ENCODE results near the gene ZMYM5.
"Not testable (repeated sequence)": the region's sequence is repeated elsewhere in the genome, so short reads cannot be mapped to it uniquely, and the experiment has no call there.

ZMYM5 gene

DNA sequence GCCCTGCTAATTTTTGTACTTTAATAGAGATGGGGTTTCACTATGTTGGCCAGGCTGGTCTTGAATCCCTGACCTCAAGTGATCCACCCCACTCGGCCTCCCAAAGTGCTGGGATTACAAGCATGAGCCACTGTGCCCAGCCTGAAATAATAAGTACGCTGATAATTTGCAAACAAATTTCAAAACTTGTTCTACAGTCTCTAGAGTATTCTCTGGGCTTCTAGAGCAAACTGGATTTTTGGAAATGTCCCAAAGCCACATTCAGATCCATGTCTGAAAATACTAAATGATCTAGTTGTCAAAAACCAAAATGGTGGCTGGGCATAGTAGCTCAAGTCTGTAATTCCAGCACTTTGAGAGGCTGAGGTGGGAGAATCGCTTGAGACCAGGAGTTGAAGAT lies 40.8 kb downstream of the ZMYM5 start:
- no peak for DNase-seq (ENCODE audit: low read depth in 4 of 4, low spot score in 1 of 4)

DNA sequence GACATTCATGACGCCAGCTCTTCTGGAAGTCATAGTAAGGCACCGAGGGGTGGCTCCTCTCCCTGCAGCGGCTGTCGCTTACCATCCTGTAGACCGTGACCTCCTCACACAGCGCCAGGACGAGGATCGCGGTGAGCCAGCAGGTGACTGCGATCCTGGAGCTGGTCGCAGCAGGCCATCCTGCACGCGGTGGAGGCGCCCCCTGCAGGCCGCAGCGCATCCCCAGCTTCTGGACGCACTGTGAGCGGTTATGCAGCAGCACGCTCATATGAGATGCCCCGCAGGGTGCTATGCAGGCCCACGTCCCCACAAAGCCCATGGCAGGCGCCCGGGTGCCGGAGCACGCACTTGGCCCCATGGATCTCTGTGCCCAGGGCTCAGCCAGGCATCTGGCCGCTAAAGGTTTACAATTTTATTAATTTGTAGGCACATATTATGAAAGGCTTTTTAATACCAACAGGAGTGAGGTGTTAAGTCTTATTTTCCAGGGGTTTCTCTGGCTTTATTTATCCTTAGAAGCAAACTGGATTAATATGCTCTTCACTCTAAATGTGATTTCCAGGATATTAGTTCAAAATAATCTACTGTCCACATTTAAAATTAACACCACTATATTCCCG lies 45.1 kb downstream of the ZMYM5 start:
- DNase-seq (ENCODE audit: low read depth in 4 of 4, low spot score in 1 of 4) = peak in 1 of 4 experiments; percentile 24

GRCh38 chr13:19817510-19818158 lies 45.8 kb downstream of the ZMYM5 start:
- no peak for DNase-seq (ENCODE audit: low read depth in 4 of 4, low spot score in 1 of 4)

GRCh38 chr13:19817106-19817505 lies 46.3 kb downstream of the ZMYM5 start:
- no peak for DNase-seq (ENCODE audit: low read depth in 4 of 4, low spot score in 1 of 4)

- DNase-seq (ENCODE audit: low read depth in 4 of 4, low spot score in 1 of 4) = not testable (repeated sequence)
Observed at GRCh38 chr13:19815842-19816241, 47.6 kb downstream of the ZMYM5 start.

- no peak for DNase-seq (ENCODE audit: low read depth in 4 of 4, low spot score in 1 of 4)
Observed at GRCh38 chr13:19810996-19811881, 52.2 kb downstream of the ZMYM5 start.

GRCh38 chr13:19810151-19810550 lies 53.3 kb downstream of the ZMYM5 start:
- DNase-seq (ENCODE audit: low read depth in 4 of 4, low spot score in 1 of 4) = no peak

DNA sequence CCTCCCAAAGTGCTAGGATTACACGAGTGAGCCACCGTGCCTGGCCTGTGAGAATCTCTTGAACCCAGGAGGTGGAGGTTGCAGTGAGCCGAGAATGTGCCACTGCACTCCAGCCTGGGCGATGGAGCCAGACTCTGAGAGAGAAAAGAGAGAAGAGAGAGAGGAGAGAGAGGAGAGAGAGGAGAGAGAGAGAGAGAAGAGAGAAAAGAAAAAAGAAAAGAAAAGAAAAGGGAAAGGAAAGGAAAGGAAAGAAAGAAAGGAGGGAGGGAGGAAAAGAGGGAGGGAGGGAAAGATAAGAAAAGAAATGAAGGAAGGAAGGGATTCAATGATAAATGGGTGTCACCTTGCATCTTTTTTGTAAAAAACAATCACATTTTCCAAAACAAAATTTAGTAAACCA lies 57.7 kb downstream of the ZMYM5 start:
- no peak for DNase-seq (ENCODE audit: low read depth in 4 of 4, low spot score in 1 of 4)

DNA sequence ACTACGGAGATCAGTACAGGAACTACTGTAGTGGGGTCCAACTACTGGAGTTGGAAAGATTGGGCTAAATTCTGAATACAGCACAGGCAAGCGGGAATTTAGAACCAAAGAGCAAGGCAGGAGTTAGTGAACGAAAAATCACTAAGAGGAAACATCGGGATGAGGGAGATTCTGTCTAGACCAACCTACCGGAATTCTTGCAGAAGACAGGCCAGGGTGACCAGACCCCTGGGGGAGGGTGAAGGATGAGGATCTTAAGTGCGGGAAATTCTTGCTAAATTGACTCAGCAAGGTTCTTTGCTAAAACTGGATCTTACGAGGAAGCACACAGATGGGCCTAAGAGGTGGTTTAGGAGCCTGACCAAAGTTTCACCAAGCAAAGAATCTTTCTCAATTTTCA lies 67.5 kb downstream of the ZMYM5 start:
- DNase-seq (ENCODE audit: low read depth in 4 of 4, low spot score in 1 of 4) = no peak

DNA sequence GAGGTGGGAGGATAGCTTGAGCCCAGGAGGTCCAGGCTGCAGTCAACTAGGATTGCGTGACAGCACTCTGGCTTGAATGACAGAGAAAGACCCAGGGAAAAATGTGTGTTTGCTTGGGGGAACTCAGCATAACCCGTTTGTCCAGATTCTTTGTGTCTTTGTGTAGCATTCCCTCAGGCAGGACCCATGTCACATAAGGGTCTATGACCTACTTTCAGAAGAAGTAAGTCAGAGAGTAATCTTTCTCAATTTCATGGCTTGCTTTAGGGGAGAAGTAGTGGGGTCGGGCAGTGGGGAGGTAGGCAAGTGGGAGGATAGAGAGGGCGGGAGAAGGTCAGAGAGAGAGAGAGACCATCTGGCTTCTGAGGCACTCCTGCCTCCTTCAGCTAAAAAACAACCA lies 68.8 kb downstream of the ZMYM5 start:
- no peak for DNase-seq (ENCODE audit: low read depth in 4 of 4, low spot score in 1 of 4)

- DNase-seq (ENCODE audit: low read depth in 4 of 4, low spot score in 1 of 4) = no peak
Observed at GRCh38 chr13:19791953-19792537, 71.4 kb downstream of the ZMYM5 start.

DNA sequence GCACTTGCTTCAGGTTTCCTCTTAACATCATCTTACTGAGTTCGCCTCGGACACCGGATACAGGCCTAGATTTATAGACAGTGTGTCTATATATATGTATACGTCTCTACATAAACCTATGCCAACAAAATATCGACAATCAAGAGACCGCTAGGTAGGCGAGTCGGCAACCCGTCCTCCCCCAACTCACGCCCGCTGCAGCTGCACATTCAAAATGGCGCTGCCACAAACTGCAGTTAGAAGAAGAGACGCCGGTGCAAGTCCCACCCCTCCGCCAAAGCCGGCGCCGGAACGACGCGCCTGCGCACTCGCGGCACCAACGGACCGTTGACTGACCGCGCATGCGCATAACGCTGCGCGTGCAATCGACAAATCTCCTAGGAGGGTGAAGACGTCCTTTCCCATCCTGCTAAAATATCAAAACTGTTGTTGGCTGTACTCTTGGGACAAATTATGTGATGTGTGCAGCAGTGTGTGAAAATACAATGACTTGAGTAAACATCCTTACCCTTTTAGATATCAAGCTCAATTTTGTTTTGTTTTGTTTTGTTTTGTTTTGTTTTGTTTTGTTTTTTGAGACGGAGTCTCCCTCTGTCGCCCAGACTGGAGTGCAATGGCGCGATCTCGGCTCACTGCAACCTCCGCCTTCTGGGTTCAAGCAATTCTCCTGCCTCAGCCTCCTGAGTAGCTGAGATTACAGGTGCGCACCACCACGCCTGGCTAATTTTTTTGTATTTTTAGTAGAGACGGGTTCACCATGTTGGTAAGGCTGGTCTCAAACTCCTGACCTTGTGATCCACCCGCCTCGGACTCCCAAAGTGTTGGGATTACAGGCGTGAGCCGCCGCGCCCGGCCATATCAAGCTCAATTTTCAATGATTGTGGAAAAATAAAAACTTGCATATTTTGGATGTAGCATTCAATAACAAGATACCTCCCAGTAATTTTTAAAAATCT lies 80.4 kb downstream of the ZMYM5 start, which contains the start of gene PSPC1:
PSPC1 (minus strand) TSS at position 219 of the 956 bp plus-strand sequence; CDS start at position 31, 188 bp downstream.
- peak; percentile 83 to 89 (median 88) for DNase-seq (ENCODE audit: low read depth in 4 of 4, low spot score in 1 of 4)

DNA sequence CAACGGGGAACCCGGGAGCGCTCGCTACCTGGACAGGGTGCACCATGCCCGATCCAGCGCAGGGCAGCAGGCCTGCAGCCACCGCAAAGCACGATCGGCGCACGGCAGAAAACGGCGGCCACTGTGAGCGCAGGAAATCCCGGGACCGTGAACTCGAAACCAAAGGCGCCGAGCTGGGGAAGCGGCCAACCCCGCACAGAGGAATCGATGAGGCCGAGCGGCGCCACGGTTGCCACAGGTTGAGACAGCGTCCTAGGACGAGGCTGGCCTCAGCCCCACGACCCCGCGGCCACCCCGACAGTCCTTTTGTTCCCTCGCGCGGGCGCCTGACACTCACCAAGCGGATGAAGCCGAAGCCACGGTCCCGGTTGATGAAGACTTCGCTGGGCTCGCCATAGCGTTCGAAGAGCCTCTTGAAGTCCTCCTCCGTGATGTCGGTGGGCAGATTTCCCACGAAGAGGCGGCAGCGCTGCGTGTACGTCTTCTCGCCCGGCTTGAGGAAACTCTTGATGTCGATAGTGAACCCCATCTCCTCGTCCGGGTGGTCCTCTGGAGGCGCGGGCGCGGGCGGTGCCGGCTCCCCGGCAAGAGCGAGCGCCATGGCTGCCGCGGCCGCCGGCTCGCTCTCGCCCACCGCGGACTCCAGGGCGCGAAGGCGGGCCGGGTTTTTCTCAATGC lies 81.3 kb downstream of the ZMYM5 start:
- DNase-seq (ENCODE audit: low read depth in 4 of 4, low spot score in 1 of 4) = peak; percentile 15 to 42 (median 27)

DNA sequence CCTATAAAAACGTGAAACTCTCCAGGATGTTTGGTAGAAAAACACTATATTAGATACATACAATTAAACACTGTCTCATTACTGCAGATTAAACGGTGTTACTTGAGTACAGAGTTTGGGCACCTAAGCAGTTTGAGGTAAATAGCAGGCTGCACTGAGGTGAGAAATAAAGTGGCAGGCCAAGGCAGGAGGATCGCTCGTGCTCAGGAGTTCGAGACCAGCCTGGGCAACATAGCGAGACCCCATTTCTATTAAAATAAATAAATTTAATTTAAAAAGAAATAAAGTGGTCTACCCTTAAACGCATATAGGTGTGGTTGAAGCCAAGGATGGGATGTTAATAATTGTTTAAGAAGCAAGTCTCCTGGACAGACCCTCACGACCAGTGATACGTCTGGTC lies 81.9 kb downstream of the ZMYM5 start:
- no peak for DNase-seq (ENCODE audit: low read depth in 4 of 4, low spot score in 1 of 4)

DNA sequence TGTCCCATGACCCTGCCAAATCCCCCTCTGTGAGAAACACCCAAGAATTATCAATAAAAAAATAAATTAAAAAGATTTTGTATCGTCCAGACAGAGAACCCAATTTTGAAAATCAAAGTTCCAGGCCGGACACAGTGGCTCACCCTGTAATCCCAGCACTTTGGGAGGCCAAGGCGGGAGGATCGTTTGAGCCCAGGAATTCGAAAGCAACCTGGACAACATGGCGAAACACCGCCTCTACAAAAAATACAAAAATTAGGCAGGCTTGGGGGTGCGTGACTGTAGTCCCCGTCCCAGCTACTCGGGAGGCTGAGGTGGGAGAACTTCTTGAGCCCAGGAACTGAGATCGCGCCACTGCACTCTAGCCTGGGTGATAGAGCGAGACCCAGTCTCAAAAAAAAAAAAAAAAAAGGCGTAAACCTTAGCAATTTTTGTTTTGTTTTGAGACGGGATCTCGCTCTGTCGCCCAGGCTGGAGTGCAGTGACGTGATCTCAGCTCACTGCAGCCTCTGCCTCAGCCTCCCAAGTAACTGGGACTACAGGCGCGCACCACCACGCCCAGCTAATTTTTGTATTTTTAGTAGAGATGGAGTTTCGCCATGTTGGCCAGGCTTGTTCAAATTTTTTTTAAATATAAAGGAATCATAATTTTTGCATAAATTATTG lies 82.6 kb downstream of the ZMYM5 start:
- not testable (repeated sequence) for DNase-seq (ENCODE audit: low read depth in 4 of 4, low spot score in 1 of 4)

All from stimulated activated CD4-positive, alpha-beta T cell treated with anti-CD3 and anti-CD28 coated beads, Interleukin-1b, Interleukin-23, amount 100 ng/mL, for 24 hours (primary cell).